HEK293T (cell line): ENCODE results near the gene PLA2G4B.

Experiments used
- BHLHE40 ChIP-seq: fragments of 450-650 bp; IDR thresholded peaks from 2 replicates; pipeline ENCODE4 v1.6.1; 2016; ENCODE audit warnings: mild to moderate bottlenecking, moderate library complexity, borderline replicate concordance
- ELF4 ChIP-seq: fragments of 450-650 bp; IDR thresholded peaks from 2 replicates; pipeline ENCODE4 v1.6.1; 2017; ENCODE audit warnings: antibody characterized with exemption
- FOXA1 ChIP-seq: fragments of 450-650 bp; IDR thresholded peaks from 2 replicates; pipeline ENCODE4 v1.6.1; 2016; ENCODE audit warnings: mild to moderate bottlenecking
- FOXM1 ChIP-seq: fragments of 450-650 bp; IDR thresholded peaks from 2 replicates; pipeline ENCODE4 v1.6.1; 2017; ENCODE audit warnings: mild to moderate bottlenecking, borderline replicate concordance
- L3MBTL2 ChIP-seq: fragments of 450-650 bp; conservative IDR thresholded peaks from 2 replicates; pipeline ENCODE4 v1.6.1; 2016; ENCODE audit warnings: mild to moderate bottlenecking
- SUZ12 ChIP-seq: fragments of 450-650 bp; IDR thresholded peaks from 2 replicates; pipeline ENCODE4 v1.6.1; 2016; ENCODE audit warnings: mild to moderate bottlenecking
- TARDBP ChIP-seq: fragments of 450-650 bp; IDR thresholded peaks from 2 replicates; pipeline ENCODE4 v1.6.1; 2016

GRCh38 chr15:41856716-41857115 is 18.1 kb downstream of the PLA2G4B start:
- TF ChIP-seq BHLHE40 (no peak), FOXA1 (no peak), TARDBP (no peak), FOXM1 (no peak), L3MBTL2 (no peak), SUZ12 (no peak), ELF4 (no peak)
